ENCODE data around the gene SCG5.

The SCG5 gene

DNA sequence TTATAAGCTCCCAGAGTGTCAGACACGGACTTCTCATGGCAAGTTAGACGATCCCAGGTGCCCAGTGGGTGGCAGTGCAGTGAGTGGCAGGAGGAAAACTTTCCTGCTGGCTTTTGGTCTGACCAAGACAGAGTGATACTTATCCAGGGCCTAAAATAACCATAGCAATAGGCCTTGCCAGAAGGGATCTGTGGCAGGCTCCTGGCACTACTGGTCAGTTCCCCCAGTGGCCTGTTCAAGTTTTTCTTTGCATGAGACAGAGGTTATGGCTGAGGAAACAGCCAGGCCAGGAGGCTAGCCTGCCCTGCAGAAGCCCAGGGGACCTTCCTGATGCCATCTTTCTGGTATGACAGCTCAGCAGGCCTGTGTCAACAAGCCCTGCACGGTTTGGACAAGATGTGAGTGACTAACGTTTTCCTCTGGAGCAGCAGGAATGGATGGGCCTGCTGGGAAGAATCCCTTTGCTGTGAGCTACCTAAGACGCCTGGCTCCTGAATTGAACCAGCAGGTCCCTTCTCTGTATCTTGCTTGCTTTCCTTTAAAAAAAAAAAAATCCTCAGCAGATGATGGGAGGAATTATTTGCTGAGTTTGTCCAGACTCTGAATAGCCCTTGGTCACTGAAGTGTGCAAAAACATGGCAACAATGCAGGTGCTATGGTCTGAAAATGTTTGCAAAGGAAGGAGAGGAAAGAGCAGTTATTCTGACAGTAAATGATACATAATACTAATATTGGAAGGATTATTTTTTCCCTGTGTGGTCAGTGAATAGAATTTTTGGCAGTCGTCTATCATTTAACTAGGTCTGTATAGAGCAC, 18.0 kb downstream of the SCG5 start:
- no peak for DNase-seq (ENCODE audit: low read depth)

DNA sequence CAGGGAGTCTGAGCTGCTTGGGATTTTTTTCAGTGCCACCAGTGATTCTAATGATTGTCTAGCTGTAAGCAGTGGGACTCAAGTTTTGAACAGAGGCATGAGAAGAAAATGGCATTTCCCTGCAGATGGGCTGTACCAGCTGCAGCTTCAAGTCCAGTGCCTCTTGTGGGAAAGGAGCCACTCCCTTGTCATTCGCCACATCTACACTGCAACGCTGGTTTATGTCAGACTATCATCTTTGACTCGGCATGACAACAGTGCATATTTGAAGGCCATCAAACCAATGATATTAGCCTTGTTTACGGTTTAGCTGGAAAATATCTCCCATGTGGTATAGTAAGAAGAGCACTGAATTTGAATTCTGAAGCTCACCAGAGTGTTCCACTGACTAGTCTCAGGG, 22.2 kb downstream of the SCG5 start:
- DNase-seq (ENCODE audit: low read depth), result no peak

DNA sequence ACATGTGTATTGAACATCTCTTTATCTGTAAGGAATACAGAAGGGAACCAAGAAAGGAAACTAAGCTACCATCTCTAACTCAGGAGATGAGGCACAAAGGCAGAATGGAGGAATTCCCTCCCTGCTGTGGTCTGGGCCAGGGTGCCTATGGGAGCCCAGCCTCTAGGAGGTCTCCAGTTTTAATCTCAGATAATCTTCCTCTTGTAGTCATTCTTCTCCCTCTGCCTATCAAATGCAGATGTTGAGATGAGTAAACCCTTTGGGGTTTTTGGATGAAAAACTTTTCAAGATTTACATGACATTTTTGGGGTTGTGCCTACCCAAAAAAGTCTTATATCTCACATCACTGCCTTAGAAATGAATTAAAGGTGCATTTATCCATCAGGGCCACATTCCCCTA, 23.3 kb downstream of the SCG5 start:
- no peak for DNase-seq (ENCODE audit: low read depth)

GRCh38 chr15:32667321-32667720, 25.8 kb downstream of the SCG5 start:
- DNase-seq (ENCODE audit: low read depth), result no peak

- DNase-seq (ENCODE audit: low read depth), result no peak
Measured at GRCh38 chr15:32668942-32669341, 27.4 kb downstream of the SCG5 start.

GRCh38 chr15:32669896-32670611, 28.5 kb downstream of the SCG5 start:
- no peak for DNase-seq (ENCODE audit: low read depth)

GRCh38 chr15:32670623-32671022, 29.1 kb downstream of the SCG5 start:
- DNase-seq (ENCODE audit: low read depth), result no peak

DNA sequence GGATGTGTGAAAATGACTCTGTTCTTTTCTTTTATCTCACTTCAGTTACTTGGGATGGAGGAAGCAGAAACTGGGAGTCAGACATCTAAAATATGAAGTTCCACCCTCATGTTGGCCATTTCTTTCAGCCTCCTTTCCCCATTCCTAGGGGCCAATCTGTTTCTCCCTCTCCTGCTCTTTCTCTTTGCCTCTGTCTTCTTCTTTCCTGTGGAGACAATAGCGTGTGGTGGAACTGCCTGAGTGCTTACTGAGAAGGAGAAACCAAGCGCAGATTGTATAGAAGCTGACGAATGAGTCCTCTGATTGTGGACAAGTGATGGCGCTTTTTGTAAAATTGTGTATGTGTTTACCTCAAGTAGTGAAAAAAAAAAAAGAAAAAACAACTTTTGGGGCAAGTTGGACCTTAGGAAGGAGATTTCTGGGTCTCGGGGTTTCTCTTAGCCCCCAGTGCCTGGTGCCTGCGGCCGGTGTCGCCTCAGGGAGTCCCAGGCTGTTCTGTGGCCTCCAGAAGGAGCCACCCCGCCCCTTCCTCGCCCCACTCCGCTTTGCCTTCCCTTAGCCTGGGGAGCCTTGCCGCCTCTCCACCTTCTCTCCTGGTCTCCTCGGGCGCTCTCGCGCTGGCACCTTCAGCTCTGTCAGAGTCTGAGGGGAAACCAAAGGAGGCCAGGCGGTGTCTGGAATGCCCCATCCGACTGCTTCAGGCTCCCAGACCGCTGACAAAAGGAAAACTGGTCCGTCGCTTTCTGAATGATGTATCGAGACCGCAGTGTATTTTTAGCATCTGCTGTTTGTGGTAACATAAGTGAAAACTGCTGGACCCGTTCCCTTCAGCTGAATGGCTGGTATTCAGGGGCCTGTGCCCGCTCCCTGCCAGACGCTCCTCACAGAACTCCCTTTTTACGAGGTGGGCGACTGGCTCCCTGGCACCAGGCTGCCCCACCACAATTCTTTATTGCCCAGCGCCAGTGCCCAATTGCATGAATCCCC, 30.1 kb downstream of the SCG5 start:
- no peak for DNase-seq (ENCODE audit: low read depth)

- DNase-seq (ENCODE audit: low read depth), result no peak
Measured at GRCh38 chr15:32674681-32675080, 33.2 kb downstream of the SCG5 start.

DNA sequence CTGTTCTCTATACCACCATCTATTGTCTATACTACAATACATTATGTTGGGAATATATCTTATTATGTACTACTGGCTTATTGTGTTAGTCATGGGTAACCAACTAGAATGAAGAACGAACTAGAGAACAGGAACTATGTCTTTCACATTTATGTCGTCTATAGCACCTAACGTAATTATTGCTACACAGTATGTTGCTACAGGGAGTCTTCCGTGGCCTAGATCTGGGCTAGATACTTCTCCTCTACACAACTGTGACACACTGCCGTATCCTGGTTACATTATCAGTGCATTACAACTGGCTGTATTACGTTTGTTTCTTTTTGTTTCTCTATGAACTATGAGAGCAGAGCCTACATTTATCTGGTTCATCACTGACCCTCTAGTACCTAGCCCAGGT, 34.0 kb downstream of the SCG5 start:
- DNase-seq (ENCODE audit: low read depth), result no peak

DNA sequence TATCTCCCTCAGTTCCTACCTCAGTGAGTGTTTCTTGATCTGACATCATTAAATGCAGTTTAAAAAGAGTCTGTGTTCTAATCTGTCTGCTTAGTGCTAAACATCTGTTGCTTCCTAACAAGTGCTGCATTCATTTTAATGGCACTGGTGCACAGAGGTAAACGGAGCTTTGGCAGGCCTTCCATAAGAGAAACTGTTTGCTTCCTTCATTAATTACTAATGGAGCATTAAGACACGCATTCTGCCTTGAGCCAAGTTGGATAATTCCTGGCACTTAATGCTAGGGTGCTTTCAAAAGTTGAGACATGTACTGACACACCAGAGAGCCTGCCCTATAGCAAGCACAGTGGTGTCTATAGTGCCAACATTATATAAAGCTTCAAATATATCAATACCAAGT, 34.7 kb downstream of the SCG5 start:
- no peak for DNase-seq (ENCODE audit: low read depth)

GRCh38 chr15:32677238-32677750, 35.8 kb downstream of the SCG5 start:
- DNase-seq (ENCODE audit: low read depth), result no peak

DNA sequence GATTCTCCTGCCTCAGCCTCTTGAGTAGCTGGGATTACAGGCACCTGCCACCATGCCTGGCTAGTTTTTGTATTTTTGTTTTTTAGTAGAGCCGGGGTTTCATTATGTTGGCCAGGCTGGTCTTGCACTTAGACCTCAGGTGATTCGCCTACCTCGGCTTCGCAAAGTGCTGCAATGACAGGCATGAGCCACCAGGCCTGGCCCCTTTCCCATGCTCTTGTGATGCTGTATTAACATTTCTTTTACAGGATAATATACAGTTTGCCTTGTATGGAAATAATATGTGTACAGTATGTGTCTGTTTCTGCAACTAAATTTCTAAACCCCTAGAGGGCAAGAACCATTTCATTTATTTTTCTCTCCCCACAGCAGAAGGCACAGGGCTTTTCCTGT, 37.8 kb downstream of the SCG5 start:
- DNase-seq (ENCODE audit: low read depth), result no peak

DNA sequence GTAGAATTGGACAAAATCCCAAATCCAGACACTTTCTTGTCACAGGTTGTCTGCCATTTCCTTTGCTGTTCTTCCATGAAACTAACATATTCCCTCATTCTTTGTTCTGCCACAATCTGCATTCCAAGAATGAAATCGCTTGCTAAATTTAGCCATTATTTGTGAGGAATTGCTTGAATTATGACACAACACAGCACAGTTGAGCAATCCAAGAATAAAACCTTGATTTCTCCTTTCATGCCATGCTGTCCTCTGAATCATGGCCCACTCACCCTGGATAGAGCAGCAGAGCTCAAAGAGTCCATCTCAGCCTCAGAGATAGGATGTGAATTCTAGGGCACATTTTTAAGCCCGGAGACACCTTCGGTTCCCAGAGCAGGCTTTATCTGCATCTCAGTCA, 41.1 kb downstream of the SCG5 start:
- DNase-seq (ENCODE audit: low read depth), result no peak

- no peak for DNase-seq (ENCODE audit: low read depth)
Measured at GRCh38 chr15:32682977-32683630, 41.6 kb downstream of the SCG5 start.

DNA sequence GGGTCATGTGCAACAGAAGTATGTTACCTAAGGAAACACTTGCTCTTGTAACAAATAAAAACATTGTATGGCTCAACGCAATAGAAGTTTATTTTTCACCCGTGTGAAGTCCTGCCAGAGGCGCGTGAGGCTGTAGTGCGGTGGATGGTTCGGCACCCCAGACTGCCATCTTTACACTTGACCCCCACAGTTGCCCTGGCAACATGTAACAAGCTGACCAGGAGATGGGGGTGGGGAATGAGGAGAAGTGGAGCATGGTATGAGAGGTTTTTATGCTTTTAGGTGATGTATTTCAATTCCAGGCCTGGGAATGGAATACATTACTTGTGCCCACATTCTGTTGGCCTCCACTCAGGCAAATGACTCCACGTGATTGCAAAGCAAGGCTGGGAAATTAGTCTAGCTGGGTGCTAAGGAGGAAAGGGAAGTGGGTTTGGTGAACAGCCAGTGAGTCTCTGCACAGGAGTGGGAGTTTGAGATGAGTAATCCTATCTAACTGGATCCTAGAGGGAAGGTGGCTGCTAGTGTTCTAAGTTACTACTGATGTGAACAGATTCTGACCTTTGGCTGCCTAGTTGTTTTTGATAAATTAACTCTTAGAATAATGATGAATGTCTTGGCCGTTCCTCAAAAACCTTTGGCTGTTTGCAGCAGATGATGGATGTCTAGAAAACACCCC, 42.5 kb downstream of the SCG5 start:
- no peak for DNase-seq (ENCODE audit: low read depth)

GRCh38 chr15:32685576-32685975, 44.1 kb downstream of the SCG5 start:
- no peak for DNase-seq (ENCODE audit: low read depth)

DNA sequence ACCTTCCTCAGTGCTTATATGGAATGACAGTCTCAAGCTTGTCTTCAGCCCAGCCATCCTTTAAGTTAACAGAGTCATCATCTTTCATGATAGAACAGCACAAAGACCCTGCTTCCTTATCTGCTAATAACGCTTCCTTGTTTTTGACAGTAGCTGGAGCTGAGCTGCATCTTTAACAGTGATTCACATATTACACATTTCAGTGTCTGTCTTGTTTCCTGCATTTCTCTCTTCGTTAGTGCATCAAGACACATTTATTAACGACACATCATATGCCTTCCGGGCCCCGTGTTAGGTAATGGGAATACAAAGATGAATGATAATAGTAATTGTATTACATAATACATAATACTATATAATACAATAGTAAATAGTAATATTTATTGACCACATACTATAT, 46.0 kb downstream of the SCG5 start:
- DNase-seq (ENCODE audit: low read depth), result no peak

- DNase-seq (ENCODE audit: low read depth), result no peak
Measured at GRCh38 chr15:32688151-32688639, 46.7 kb downstream of the SCG5 start.

DNA sequence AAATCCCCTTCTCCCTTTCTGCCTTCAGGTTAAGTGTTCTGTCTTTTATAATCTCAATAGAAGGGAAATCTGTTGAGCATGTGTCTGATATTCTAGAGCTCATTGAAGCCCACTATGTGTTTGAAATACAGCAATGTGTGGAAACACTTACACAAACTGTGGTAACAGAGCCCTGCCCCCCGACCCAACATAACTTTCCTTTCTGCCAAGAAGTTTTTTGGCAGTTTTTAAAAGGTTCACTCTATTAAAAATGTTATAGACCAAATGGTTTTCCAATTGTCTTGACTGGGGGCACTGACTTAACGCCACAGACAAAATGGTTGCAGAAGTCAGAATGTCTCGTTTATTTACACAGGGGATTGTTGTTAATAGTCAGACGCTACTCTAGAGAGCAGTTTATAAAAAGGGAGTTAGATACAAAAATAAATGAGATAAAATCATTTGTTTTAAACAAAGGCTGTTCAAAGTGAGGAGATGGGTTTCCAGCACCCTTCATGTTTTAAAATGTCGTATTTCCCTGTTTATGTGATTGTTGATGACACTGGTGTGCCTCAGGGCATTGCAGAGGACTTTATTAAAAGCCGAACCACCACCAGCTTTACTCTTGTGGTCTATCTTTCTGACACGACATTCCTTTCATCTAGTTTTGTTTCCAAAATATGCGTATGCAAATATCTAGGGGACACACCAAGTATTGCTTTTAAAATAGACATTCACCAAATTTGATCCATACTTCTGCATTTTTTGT, 49.6 kb downstream of the SCG5 start:
- DNase-seq (ENCODE audit: low read depth), result no peak

Data from stimulated activated CD8-positive, alpha-beta memory T cell treated with anti-CD3 and anti-CD28 coated beads, Interleukin-15, amount 100 ng/mL, for 24 hours (primary cell).